Breast epithelium (tissue), 3 donors: ENCODE measurements around the gene NPIPB2.

ENCODE experiments used
- POLR2A ChIP-seq: fragments of 450-650 bp; IDR thresholded peaks from one replicate; pipeline ENCODE4 v1.6.1; 2016; ENCODE audit warnings: antibody characterized with exemption, mild to moderate bottlenecking, moderate library complexity
- POLR2AphosphoS5 ChIP-seq, 3 donors: sonication (generic); formaldehyde crosslinking; IDR thresholded peaks; one replicate each; pipeline ENCODE4 v1.6.1; 2017; ENCODE audit warnings: antibody characterized with exemption in 3 of 3

- TF ChIP-seq POLR2A (no peak), POLR2AphosphoS5 (IDR thresholded peaks at IDR 0.05) (no peak)
Observed at GRCh38 chr16:11955713-11956123, 13.9 kb upstream of the NPIPB2 start.
